ENCODE data around the gene IPO5.

The IPO5 gene

GRCh38 chr13:97934590-97934989 is 18.9 kb upstream of the IPO5 start:
- Histone ChIP-seq H3K36me3 (ENCODE audit: control insufficient read depth in 1 of 2, insufficient read depth in 2 of 2, low read depth in 1 of 2, low read length in 2 of 2) (no peaks in the 10 kb centered on the region), H2BK5ac (ENCODE audit: low read depth, low read length, poor library complexity, severe bottlenecking) (no peak overlapping the region), H2BK15ac (ENCODE audit: low read depth, poor library complexity, severe bottlenecking) (no peak overlapping the region), H3K27me3 (ENCODE audit: control insufficient read depth in 1 of 2, insufficient read depth in 1 of 2, low read length in 2 of 2) (no peaks in the 10 kb centered on the region), H2AK5ac (ENCODE audit: low read length, severe bottlenecking) (no peak overlapping the region), H4K91ac (ENCODE audit: low read length) (no peak overlapping the region), H4K8ac (ENCODE audit: low read length) (no peak overlapping the region), H2BK12ac (ENCODE audit: low read length in 2 of 2) (no peak overlapping the region), H3K4me3 (ENCODE audit: insufficient read depth in 1 of 2, low read depth in 1 of 2, low read length in 2 of 2) (no peak overlapping the region), H3K9me3 (ENCODE audit: control insufficient read depth, low read length) (no peaks in the 10 kb centered on the region), H3K18ac (ENCODE audit: low read depth in 1 of 2, low read length in 2 of 2) (no peak overlapping the region), H3K14ac (ENCODE audit: low read length in 2 of 2) (no peak overlapping the region), H3K4ac (ENCODE audit: low read depth in 1 of 2, low read length in 2 of 2) (no peak overlapping the region), H2AFZ (ENCODE audit: low read depth, low read length) (no peak overlapping the region), H3K27ac (ENCODE audit: low read length, poor library complexity, severe bottlenecking) (no peak overlapping the region), H3K9ac (ENCODE audit: low read length) (no peak overlapping the region), H3K23ac (ENCODE audit: low read length in 2 of 2) (no peak overlapping the region), H3K79me1 (replicated peaks; ENCODE audit: low read length, poor library complexity, severe bottlenecking) (no peaks in the 10 kb centered on the region), H2BK120ac (ENCODE audit: low read depth, low read length) (no peak overlapping the region), H3K4me2 (ENCODE audit: low read length, poor library complexity, severe bottlenecking) (no peak overlapping the region), H3K4me1 (ENCODE audit: control insufficient read depth, insufficient read depth, low read depth, low read length) (no peaks in the 10 kb centered on the region)
- no peak for DNase-seq
- WGBS, result 68% methylated on average over 4 of the region's 5 CpGs

- DNase-seq, result no peak
- WGBS, result 91% methylated on average over 1 of the region's 2 CpGs
- no peaks in the 10 kb centered on the region for H3K36me3 ChIP-seq (ENCODE audit: control insufficient read depth in 1 of 2, insufficient read depth in 2 of 2, low read depth in 1 of 2, low read length in 2 of 2)
- H3K23ac ChIP-seq (ENCODE audit: low read length in 2 of 2), result no peak overlapping the region
- no peak overlapping the region for H3K9ac ChIP-seq (ENCODE audit: low read length)
- H2BK120ac ChIP-seq (ENCODE audit: low read depth, low read length), result no peak overlapping the region
- H2BK12ac ChIP-seq (ENCODE audit: low read length in 2 of 2), result no peak overlapping the region
- H3K4me3 ChIP-seq (ENCODE audit: insufficient read depth in 1 of 2, low read depth in 1 of 2, low read length in 2 of 2), result no peak overlapping the region
- no peak overlapping the region for H3K4ac ChIP-seq (ENCODE audit: low read depth in 1 of 2, low read length in 2 of 2)
- H3K9me3 ChIP-seq (ENCODE audit: control insufficient read depth, low read length), result no peaks in the 10 kb centered on the region
- no peak overlapping the region for H2AFZ ChIP-seq (ENCODE audit: low read depth, low read length)
- no peak overlapping the region for H2BK15ac ChIP-seq (ENCODE audit: low read depth, poor library complexity, severe bottlenecking)
- no peaks in the 10 kb centered on the region for H3K4me1 ChIP-seq (ENCODE audit: control insufficient read depth, insufficient read depth, low read depth, low read length)
- no peak overlapping the region for H3K14ac ChIP-seq (ENCODE audit: low read length in 2 of 2)
- H3K79me1 ChIP-seq (replicated peaks; ENCODE audit: low read length, poor library complexity, severe bottlenecking), result no peaks in the 10 kb centered on the region
- H2BK5ac ChIP-seq (ENCODE audit: low read depth, low read length, poor library complexity, severe bottlenecking), result no peak overlapping the region
- H2AK5ac ChIP-seq (ENCODE audit: low read length, severe bottlenecking), result no peak overlapping the region
- H3K18ac ChIP-seq (ENCODE audit: low read depth in 1 of 2, low read length in 2 of 2), result no peak overlapping the region
- H4K91ac ChIP-seq (ENCODE audit: low read length), result no peak overlapping the region
- no peak overlapping the region for H3K4me2 ChIP-seq (ENCODE audit: low read length, poor library complexity, severe bottlenecking)
- H4K8ac ChIP-seq (ENCODE audit: low read length), result no peak overlapping the region
- no peak overlapping the region for H3K27ac ChIP-seq (ENCODE audit: low read length, poor library complexity, severe bottlenecking)
- H3K27me3 ChIP-seq (ENCODE audit: control insufficient read depth in 1 of 2, insufficient read depth in 1 of 2, low read length in 2 of 2), result no peaks in the 10 kb centered on the region
Measured at GRCh38 chr13:97935071-97935470, 18.4 kb upstream of the IPO5 start.

- no peak overlapping the region for H3K9ac ChIP-seq (ENCODE audit: low read length)
- no peak overlapping the region for H3K18ac ChIP-seq (ENCODE audit: low read depth in 1 of 2, low read length in 2 of 2)
- no peak overlapping the region for H3K27ac ChIP-seq (ENCODE audit: low read length, poor library complexity, severe bottlenecking)
- H3K79me1 ChIP-seq (replicated peaks; ENCODE audit: low read length, poor library complexity, severe bottlenecking), result no peaks in the 10 kb centered on the region
- no peak overlapping the region for H4K8ac ChIP-seq (ENCODE audit: low read length)
- H2AFZ ChIP-seq (ENCODE audit: low read depth, low read length), result no peak overlapping the region
- no peak for DNase-seq
- no peak overlapping the region for H3K4ac ChIP-seq (ENCODE audit: low read depth in 1 of 2, low read length in 2 of 2)
- H2BK5ac ChIP-seq (ENCODE audit: low read depth, low read length, poor library complexity, severe bottlenecking), result no peak overlapping the region
- no peaks in the 10 kb centered on the region for H3K9me3 ChIP-seq (ENCODE audit: control insufficient read depth, low read length)
- H3K27me3 ChIP-seq (ENCODE audit: control insufficient read depth in 1 of 2, insufficient read depth in 1 of 2, low read length in 2 of 2), result no peaks in the 10 kb centered on the region
- H3K4me1 ChIP-seq (ENCODE audit: control insufficient read depth, insufficient read depth, low read depth, low read length), result no peaks in the 10 kb centered on the region
- no peak overlapping the region for H3K4me2 ChIP-seq (ENCODE audit: low read length, poor library complexity, severe bottlenecking)
- H3K23ac ChIP-seq (ENCODE audit: low read length in 2 of 2), result no peak overlapping the region
- H3K36me3 ChIP-seq (ENCODE audit: control insufficient read depth in 1 of 2, insufficient read depth in 2 of 2, low read depth in 1 of 2, low read length in 2 of 2), result no peaks in the 10 kb centered on the region
- H4K91ac ChIP-seq (ENCODE audit: low read length), result no peak overlapping the region
- H3K14ac ChIP-seq (ENCODE audit: low read length in 2 of 2), result no peak overlapping the region
- no peak overlapping the region for H2BK12ac ChIP-seq (ENCODE audit: low read length in 2 of 2)
- no peak overlapping the region for H3K4me3 ChIP-seq (ENCODE audit: insufficient read depth in 1 of 2, low read depth in 1 of 2, low read length in 2 of 2)
- 83% methylated on average over 3 of the region's 3 CpGs for WGBS
- no peak overlapping the region for H2BK120ac ChIP-seq (ENCODE audit: low read depth, low read length)
- no peak overlapping the region for H2BK15ac ChIP-seq (ENCODE audit: low read depth, poor library complexity, severe bottlenecking)
- H2AK5ac ChIP-seq (ENCODE audit: low read length, severe bottlenecking), result no peak overlapping the region
Measured at GRCh38 chr13:97936036-97936435, 17.4 kb upstream of the IPO5 start.

- WGBS, result 90% methylated on average over 4 of the region's 6 CpGs
- H3K23ac ChIP-seq (ENCODE audit: low read length in 2 of 2), result no peak overlapping the region
- no peak overlapping the region for H4K8ac ChIP-seq (ENCODE audit: low read length)
- H3K4me1 ChIP-seq (ENCODE audit: control insufficient read depth, insufficient read depth, low read depth, low read length), result no peaks in the 10 kb centered on the region
- H3K4me2 ChIP-seq (ENCODE audit: low read length, poor library complexity, severe bottlenecking), result no peak overlapping the region
- no peak for DNase-seq
- H3K18ac ChIP-seq (ENCODE audit: low read depth in 1 of 2, low read length in 2 of 2), result no peak overlapping the region
- no peak overlapping the region for H3K27ac ChIP-seq (ENCODE audit: low read length, poor library complexity, severe bottlenecking)
- H4K91ac ChIP-seq (ENCODE audit: low read length), result no peak overlapping the region
- H3K9me3 ChIP-seq (ENCODE audit: control insufficient read depth, low read length), result no peaks in the 10 kb centered on the region
- H2AFZ ChIP-seq (ENCODE audit: low read depth, low read length), result no peak overlapping the region
- no peak overlapping the region for H3K4me3 ChIP-seq (ENCODE audit: insufficient read depth in 1 of 2, low read depth in 1 of 2, low read length in 2 of 2)
- H3K4ac ChIP-seq (ENCODE audit: low read depth in 1 of 2, low read length in 2 of 2), result no peak overlapping the region
- H2BK15ac ChIP-seq (ENCODE audit: low read depth, poor library complexity, severe bottlenecking), result no peak overlapping the region
- no peak overlapping the region for H2BK120ac ChIP-seq (ENCODE audit: low read depth, low read length)
- H2AK5ac ChIP-seq (ENCODE audit: low read length, severe bottlenecking), result no peak overlapping the region
- H3K27me3 ChIP-seq (ENCODE audit: control insufficient read depth in 1 of 2, insufficient read depth in 1 of 2, low read length in 2 of 2), result no peaks in the 10 kb centered on the region
- no peaks in the 10 kb centered on the region for H3K36me3 ChIP-seq (ENCODE audit: control insufficient read depth in 1 of 2, insufficient read depth in 2 of 2, low read depth in 1 of 2, low read length in 2 of 2)
- no peak overlapping the region for H2BK12ac ChIP-seq (ENCODE audit: low read length in 2 of 2)
- no peak overlapping the region for H2BK5ac ChIP-seq (ENCODE audit: low read depth, low read length, poor library complexity, severe bottlenecking)
- H3K79me1 ChIP-seq (replicated peaks; ENCODE audit: low read length, poor library complexity, severe bottlenecking), result no peaks in the 10 kb centered on the region
- H3K9ac ChIP-seq (ENCODE audit: low read length), result no peak overlapping the region
- no peak overlapping the region for H3K14ac ChIP-seq (ENCODE audit: low read length in 2 of 2)
Measured at GRCh38 chr13:97938706-97939475, 14.6 kb upstream of the IPO5 start.

Measured in mesenchymal stem cell (in vitro differentiated cells and primary cell).